ES-I3 (cell line): ENCODE results near the gene C1QL2.

Experiments
- H3K36me3 ChIP-seq: 2 replicates; pipeline ENCODE4 v1.6.1; 2013; ENCODE audit warnings: mild to moderate bottlenecking, low read length, control low read depth, moderate library complexity; ENCODE audit not compliant: insufficient read depth
- H3K4me1 ChIP-seq: 2 replicates; pipeline ENCODE4 v1.6.1; 2013; ENCODE audit warnings: mild to moderate bottlenecking, control low read depth, low read length; ENCODE audit not compliant: insufficient read depth
- H3K9ac ChIP-seq: 2 replicates; pipeline ENCODE4 v1.6.1; 2013; ENCODE audit warnings: low read depth, mild to moderate bottlenecking, low read length, moderate library complexity
- H3K9me3 ChIP-seq: 2 replicates; pipeline ENCODE4 v1.6.1; 2013; ENCODE audit warnings: mild to moderate bottlenecking, low read length, moderate library complexity; ENCODE audit not compliant: control insufficient read depth, insufficient read depth

C1QL2 gene

DNA sequence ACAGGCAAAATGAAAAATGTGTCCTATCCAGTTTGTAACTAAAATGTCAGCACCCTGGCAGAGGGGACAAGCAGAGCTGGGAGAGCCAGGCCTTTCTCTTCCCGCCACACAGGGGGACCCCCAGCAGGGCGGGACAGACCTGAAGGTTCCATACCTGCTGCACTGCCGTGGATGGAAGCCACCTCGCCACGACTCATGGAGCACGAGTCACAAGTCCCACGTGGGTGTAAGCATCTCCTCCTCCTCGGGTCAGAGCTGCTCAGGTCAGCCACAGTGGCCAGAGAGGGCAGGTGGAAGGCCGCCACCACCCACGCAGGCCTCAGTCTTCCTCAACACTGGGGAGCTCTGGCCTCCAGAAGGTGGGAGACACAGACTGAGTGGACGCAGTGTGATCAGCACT is 21.0 kb downstream of the C1QL2 start:
- no peak overlapping the region for H3K9ac ChIP-seq
- H3K36me3 ChIP-seq, result no peaks in the 10 kb centered on the region
- H3K4me1 ChIP-seq, result no peaks in the 10 kb centered on the region
- H3K9me3 ChIP-seq, result no peaks in the 10 kb centered on the region

DNA sequence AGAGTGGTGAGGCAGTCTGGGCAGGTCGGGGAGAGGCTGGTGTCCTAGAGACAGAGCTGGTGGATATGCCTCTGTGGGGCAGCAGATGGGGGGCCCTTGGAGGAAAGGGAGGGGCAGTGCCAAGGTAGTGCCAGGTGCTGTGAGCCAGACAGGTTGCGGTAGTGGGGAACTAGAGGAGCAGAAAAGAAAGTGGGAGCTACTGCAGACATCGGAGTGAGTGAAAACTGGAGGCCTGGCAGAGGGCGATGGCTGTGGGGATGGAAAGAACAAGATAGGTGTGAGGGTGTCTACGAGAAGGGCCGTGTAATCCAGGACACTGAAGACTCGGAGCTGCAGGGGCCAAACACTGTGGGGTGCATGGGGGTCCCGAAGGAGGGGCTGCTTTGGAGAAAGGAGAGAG is 21.7 kb downstream of the C1QL2 start:
- Histone ChIP-seq H3K36me3 (no peaks in the 10 kb centered on the region), H3K4me1 (no peaks in the 10 kb centered on the region), H3K9ac (no peak overlapping the region), H3K9me3 (no peaks in the 10 kb centered on the region)

DNA sequence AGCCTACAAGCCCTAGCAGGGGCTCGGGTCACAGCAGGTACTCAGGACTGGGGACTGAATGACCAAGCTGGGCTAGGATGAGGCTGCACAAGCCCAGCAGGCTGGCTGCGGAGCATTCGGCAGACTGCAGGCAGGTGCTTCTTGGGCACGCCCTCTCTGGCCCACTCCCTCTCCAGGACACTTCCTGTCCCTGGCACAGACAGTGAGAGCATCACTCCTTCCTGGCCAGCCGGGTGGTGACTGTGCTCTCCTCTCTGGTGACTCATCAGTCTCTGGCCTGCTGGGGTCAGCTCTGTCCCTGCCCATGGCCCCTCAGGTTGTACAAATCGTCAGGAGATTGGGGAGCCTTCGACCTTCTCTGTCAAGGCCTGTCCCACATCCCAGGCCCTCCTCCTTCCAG is 22.5 kb downstream of the C1QL2 start:
- H3K9ac ChIP-seq, result no peak overlapping the region
- no peaks in the 10 kb centered on the region for H3K36me3 ChIP-seq
- no peaks in the 10 kb centered on the region for H3K4me1 ChIP-seq
- H3K9me3 ChIP-seq, result no peaks in the 10 kb centered on the region

DNA sequence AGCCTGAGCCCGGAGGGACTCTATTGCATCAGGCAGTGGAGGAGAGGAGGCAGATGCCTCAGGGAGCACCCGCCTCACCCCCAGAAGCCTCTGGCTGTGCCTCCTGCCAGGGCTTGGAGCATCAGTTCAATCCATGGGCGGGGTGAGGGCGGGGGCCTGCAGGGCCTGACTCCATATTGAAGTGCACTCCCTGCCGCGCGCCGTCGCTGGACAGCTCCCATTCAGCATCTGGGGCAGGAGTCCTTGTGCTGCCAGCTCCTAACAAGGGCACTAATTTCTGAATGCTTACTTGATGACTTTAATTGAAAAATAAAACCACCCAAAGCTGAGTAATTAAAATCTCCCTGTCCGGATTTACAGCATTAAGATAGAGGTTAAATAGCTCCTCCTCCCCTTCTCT is 23.8 kb downstream of the C1QL2 start:
- Histone ChIP-seq H3K4me1 (peaks cover 9% of the 10 kb centered on the region), H3K9ac (no peak overlapping the region), H3K36me3 (no peaks in the 10 kb centered on the region), H3K9me3 (no peaks in the 10 kb centered on the region)

DNA sequence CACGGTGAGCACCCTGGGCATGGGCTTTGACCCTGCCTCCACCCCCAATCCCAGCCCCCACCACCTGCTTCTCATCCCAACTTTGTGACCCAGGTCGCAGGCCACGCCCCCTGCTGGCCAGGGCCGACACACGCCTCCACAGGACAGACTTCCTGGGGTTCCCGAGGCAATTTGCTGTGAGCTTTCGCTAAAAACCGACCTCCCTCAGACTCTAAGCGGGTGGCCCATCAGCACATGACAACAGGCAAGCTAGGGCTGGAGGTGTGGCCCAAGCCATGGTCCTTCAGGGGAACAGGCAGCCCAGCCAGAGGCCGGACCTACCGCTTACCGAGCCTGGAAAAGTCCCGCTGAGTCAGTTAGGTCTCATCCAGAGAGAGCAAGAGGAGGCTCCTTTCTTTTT is 31.9 kb downstream of the C1QL2 start:
- H3K9me3 ChIP-seq, result no peaks in the 10 kb centered on the region
- peaks cover 16% of the 10 kb centered on the region for H3K4me1 ChIP-seq
- peak overlapping the region; percentile 17; the same call in 1 of the 2 replicates for H3K9ac ChIP-seq
- no peaks in the 10 kb centered on the region for H3K36me3 ChIP-seq

GRCh38 chr2:119123389-119123788 is 35.2 kb downstream of the C1QL2 start:
- H3K9me3 ChIP-seq, result no peaks in the 10 kb centered on the region
- H3K36me3 ChIP-seq, result no peaks in the 10 kb centered on the region
- H3K9ac ChIP-seq, result no peak overlapping the region
- peaks cover 16% of the 10 kb centered on the region for H3K4me1 ChIP-seq

DNA sequence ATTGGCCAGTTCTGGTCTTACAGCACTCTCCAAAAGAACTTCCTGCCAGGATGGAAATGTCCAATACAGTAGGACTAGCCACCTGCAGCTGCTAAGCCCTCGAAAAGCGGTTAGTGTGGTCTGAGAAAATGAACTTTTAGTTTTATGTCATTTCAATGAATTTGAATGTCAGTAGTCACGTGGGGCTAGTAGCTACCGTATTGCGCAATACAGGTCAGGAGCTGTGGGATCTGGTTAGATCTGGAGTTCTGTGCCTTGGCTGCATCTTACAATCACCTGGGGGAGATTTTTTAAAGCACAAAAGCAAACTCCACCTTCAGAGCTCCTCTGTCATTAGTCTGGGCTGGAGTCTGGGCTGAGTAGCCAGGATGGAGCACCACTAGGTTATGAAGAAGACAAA is 35.9 kb downstream of the C1QL2 start:
- no peak overlapping the region for H3K9ac ChIP-seq
- peaks cover 19% of the 10 kb centered on the region for H3K4me1 ChIP-seq
- no peaks in the 10 kb centered on the region for H3K36me3 ChIP-seq
- no peaks in the 10 kb centered on the region for H3K9me3 ChIP-seq

DNA sequence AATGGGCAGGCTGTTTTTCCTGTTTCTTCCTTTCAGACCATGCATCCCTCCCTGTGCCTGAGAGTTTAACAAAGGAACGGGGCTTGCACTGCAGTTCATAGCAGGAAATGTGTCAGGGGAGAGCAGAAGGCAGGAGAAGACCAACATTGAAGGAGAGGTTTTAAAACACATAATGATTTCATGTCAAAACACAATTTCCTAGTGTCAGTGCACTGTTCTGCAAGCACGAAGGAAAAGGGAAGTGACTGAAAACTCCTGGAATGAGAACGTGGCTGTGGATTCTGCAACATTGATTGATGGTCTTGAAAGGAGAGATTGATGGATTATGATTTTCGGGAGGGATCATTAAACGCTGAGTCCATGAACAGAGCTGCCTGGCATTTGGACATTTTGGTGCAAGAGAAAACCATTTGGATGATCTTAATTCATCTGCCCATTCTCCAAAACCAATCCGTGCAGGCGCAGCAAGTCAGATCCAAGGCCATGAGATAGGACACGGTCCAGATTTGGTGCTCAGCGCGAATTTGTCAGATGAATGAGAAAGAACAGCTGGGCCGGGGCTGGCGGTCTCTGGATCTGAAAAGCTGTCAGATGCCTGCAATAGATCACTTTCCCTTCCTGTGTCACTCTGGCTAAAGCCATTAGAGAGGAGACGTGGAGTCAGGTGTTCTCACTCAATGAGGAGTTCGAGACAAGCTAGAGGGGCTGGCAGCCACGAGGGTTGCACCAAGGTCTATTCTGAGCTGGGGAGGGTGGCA is 38.4 kb downstream of the C1QL2 start:
- Histone ChIP-seq H3K9ac (no peak overlapping the region), H3K4me1 (peaks cover 14% of the 10 kb centered on the region), H3K9me3 (no peaks in the 10 kb centered on the region), H3K36me3 (no peaks in the 10 kb centered on the region)

DNA sequence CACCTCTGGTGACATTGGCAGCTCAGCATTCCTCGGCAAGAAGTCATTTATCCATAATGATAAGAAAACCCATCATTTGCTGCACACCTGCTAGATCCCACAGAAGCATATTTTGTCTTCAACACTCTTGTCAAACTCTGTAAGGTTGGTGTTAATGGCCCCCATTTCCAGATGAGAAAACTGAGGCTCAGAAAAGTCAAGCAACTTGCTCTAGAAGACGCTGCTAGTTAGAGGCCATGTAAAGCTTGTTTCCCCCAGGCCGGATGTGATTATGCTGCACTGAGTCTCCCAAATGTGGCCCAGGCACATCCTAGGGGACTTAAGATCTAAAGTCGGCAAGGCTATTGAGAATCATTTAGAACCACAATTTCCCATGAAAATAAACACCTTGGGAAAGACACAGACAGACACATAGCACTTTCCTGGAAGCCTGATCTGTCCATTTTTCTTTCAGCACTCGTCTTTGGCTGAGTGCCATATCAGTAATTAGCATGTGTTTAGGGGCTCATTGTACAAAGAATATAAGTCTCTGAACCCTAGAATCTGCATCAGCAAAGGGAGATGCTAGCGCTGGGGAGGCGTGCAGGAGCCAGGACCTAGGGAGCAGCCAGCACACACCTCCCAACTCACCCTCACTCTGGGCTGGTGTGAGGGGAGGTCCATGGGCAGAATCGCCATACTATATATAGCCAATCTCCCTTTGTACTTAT is 39.3 kb downstream of the C1QL2 start:
- H3K9me3 ChIP-seq, result no peaks in the 10 kb centered on the region
- H3K9ac ChIP-seq, result no peak overlapping the region
- peaks cover 14% of the 10 kb centered on the region for H3K4me1 ChIP-seq
- H3K36me3 ChIP-seq, result no peaks in the 10 kb centered on the region

GRCh38 chr2:119117891-119118882 is 40.4 kb downstream of the C1QL2 start:
- no peak overlapping the region for H3K9ac ChIP-seq
- no peaks in the 10 kb centered on the region for H3K36me3 ChIP-seq
- H3K4me1 ChIP-seq, result peaks cover 19% of the 10 kb centered on the region
- no peaks in the 10 kb centered on the region for H3K9me3 ChIP-seq

- Histone ChIP-seq H3K4me1 (peaks cover 24% of the 10 kb centered on the region), H3K9me3 (no peaks in the 10 kb centered on the region), H3K9ac (no peak overlapping the region), H3K36me3 (no peaks in the 10 kb centered on the region)
Observed at GRCh38 chr2:119117408-119117807, 41.1 kb downstream of the C1QL2 start.

DNA sequence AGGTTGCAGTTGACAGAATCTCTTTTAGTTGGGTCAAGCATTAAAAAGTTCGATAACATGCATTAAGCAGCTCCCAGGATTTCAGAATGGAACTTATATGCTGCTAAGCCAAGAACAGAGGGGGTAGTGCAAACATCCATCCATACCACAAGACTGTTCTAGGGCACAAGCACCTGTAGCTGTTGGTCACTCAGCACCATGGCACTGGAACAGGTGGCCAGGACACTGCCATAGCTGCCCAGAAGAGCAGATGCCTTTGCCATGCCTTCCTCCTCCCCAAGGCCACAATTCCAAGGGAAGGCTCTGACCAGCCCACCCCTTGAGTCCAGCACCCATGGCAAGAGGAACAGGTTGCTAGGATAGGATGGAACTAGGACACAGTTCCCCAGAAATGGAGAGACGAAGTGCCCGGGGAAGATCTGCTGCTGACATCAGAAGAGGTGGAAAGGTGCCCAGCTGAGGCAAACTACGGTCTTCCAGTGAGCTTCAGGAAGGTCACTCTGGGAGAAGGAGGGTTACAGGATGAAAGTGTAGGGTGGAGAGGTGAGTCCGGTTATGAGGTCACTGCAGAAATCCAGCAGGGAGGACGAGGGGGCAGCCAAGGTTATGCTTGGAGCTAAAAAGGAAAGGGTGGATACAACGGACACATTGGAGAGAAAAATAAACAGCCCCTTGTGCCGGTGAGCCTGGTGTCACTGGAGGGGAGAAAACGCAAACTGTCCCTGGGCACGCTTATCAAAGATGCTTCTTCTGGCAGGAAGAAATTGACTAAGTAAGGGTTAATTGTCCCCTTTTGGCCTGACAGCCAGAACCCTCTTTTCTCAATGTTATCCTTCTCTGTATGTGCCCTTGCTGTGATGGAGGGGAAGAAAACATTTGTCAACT is 41.9 kb downstream of the C1QL2 start:
- Histone ChIP-seq H3K4me1 (peaks cover 24% of the 10 kb centered on the region), H3K9me3 (no peaks in the 10 kb centered on the region; the same call in 1 of the 2 replicates), H3K36me3 (no peaks in the 10 kb centered on the region), H3K9ac (no peak overlapping the region)

- H3K9ac ChIP-seq, result no peak overlapping the region
- H3K36me3 ChIP-seq, result no peaks in the 10 kb centered on the region
- peaks cover 24% of the 10 kb centered on the region for H3K4me1 ChIP-seq
- peaks cover 7% of the 10 kb centered on the region for H3K9me3 ChIP-seq
Observed at GRCh38 chr2:119114266-119114665, 44.3 kb downstream of the C1QL2 start.

DNA sequence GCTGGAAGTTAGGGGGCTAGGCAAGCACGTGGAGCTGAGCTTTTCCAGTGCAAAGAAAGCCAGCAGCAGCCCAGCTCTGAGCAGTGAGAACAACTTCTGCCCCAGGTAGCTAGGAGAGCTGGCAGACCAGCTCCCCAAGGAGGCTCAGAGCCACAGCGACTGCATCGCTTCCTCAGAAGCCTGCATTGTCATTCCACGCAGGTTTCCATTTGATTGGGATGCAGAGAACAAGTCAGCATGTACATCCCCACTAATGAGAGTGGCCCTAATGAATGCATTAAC is 45.1 kb downstream of the C1QL2 start:
- Histone ChIP-seq H3K9ac (no peak overlapping the region), H3K36me3 (no peaks in the 10 kb centered on the region), H3K9me3 (peaks cover 7% of the 10 kb centered on the region), H3K4me1 (peaks cover 19% of the 10 kb centered on the region)
